DMS114 treated with DMSO at 0.1 percent for 48 hours (cell line): ENCODE measurements around the gene PODXL.

Experiments used
- DNase-seq: peaks from one replicate; lab custom pipeline; 2025; ENCODE audit not compliant: unreplicated experiment; lab: John Stamatoyannopoulos, UW

PODXL gene

DNA sequence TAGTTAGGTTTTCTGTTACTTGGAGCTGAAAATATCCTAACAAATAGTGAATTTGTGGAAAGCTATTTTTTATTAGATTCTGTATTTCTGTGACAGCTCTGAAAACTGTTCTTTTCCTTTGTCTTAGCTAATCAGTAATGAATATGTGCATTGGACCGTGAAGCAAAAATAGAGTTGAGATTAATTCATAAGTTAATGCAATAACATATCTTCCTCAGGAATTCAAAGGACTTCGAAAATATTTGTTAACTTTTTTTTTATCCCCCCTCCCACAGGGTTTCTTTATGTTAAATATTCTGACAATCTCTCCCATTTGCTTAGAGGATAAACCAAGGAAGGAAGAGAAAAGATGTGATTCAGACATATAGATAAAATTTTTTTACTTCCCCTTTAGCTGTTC, 101.4 kb downstream of the PODXL start:
- no peak for DNase-seq

DNA sequence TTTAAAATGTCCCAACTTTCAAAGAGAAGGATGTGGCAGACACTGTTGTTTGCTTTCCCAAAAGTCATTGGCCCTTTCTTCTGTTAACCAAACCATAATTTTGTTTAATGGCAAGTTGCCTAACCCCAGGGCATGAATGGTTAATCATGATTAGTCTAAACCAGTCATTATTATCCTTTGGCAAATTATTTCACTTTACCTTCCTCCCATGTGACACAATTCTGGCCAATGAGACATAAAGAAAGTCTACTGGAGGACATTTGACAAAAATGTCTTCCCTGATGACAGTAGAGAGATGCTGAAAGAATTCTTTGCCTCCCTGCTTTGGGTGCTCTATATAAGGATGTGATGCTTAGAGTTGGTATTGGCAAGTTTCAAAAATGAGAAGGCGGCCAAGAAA, 101.9 kb downstream of the PODXL start:
- no peak for DNase-seq
